Endothelial cell of umbilical vein (primary cell): ENCODE data around the gene ASXL2. TPM values are rescaled to one million over a fixed set of nuclear protein-coding genes. Genes with fewer than 3 reads are reported as not detected.

ENCODE experiments used
- BruUV-seq: library from RNA; stranded (reverse); fragments of 400-500 nt; replicated peaks from 2 replicates; lab custom pipeline; 2021; lab: Mats Ljungman, UMichigan
- CTCF ChIA-PET: fragments of 300-600, 350-600 bp; sonication (Branson Sonifier 250); formaldehyde crosslinking; loops from one replicate; lab custom pipeline; 2021; ENCODE audit warnings: antibody characterized with exemption, inconsistent platforms; lab: Charles Lee
- POLR2A ChIA-PET: fragments of 300-600, 350-600 bp; sonication (Branson Sonifier 250); formaldehyde crosslinking; loops from one replicate; lab custom pipeline; 2021; ENCODE audit warnings: antibody characterized with exemption, inconsistent platforms; lab: Charles Lee
- DNase-seq: peaks from one replicate; pipeline ENCODE4 v3.0.0-alpha.2; 2011; ENCODE audit warnings: low read depth, low spot score
- FAIRE-seq: peaks from 2 replicates; lab custom pipeline; 2011; peaks lifted over from hg19 to GRCh38; lab: Jason Lieb, UNC
- H2AFZ ChIP-seq: 2 replicates; pipeline ENCODE4 v1.6.0; 2012; ENCODE audit warnings: low read depth, low read length, control low read depth, inconsistent platforms
- H3K27ac ChIP-seq: 2 replicates; pipeline ENCODE4 v1.5.1; 2011; ENCODE audit warnings: low read depth, mild to moderate bottlenecking, control low read depth, low read length, moderate library complexity; ENCODE audit not compliant: insufficient read depth
- H3K27me3 ChIP-seq, 2 experiments: 2 replicates each; pipeline versions ENCODE4 v1.6.0 to v1.6.1; 2011; ENCODE audit warnings: low read length in 2 of 2, mixed read lengths in 1 of 2; ENCODE audit not compliant: control insufficient read depth in 2 of 2, insufficient read depth in 2 of 2
- H3K36me3 ChIP-seq, 2 experiments: 2 replicates in 1 of 2; 3 replicates in 1 of 2; pipeline ENCODE4 v1.5.1; 2011; ENCODE audit warnings: low read length in 2 of 2, mild to moderate bottlenecking in 1 of 2, moderate library complexity in 1 of 2; ENCODE audit not compliant: control insufficient read depth in 2 of 2, insufficient read depth in 2 of 2; ENCODE audit errors: extremely low read depth in 1 of 2
- H3K4me1 ChIP-seq: 3 replicates; pipeline ENCODE4 v1.5.1; 2011; ENCODE audit warnings: mild to moderate bottlenecking, low read length; ENCODE audit not compliant: control insufficient read depth, insufficient read depth; ENCODE audit errors: extremely low read depth
- H3K4me2 ChIP-seq: 2 replicates; pipeline ENCODE4 v1.6.1; 2011; ENCODE audit warnings: low read length, control low read depth, mixed read lengths; ENCODE audit not compliant: insufficient read depth
- H3K4me3 ChIP-seq, 3 experiments: fragments of 200-600 bp in 1 of 3; sonication (generic), shearing (Covaris generic) in 1 of 3; replicated peaks in 1 of 3; 2 replicates each; pipeline ENCODE4 v1.5.1; 2011 to 2016; ENCODE audit warnings: control low read depth in 3 of 3, low read length in 3 of 3, mild to moderate bottlenecking in 2 of 3, inconsistent platforms in 1 of 3, low read depth in 1 of 3, moderate library complexity in 1 of 3; ENCODE audit not compliant: insufficient read depth in 1 of 3
- H3K79me2 ChIP-seq: 2 replicates; pipeline ENCODE4 v1.6.0; 2012; ENCODE audit warnings: low read length, inconsistent platforms; ENCODE audit not compliant: control insufficient read depth, insufficient read depth
- H3K9ac ChIP-seq: replicated peaks from 2 replicates; pipeline ENCODE3; 2011; ENCODE audit warnings: low read length, control low read depth; ENCODE audit not compliant: insufficient read depth; ENCODE audit errors: extremely low read depth
- H3K9me1 ChIP-seq: replicated peaks from 3 replicates; pipeline ENCODE4 v1.6.0; 2011; ENCODE audit warnings: mild to moderate bottlenecking, low read length; ENCODE audit not compliant: control insufficient read depth, insufficient read depth; ENCODE audit errors: extremely low read depth
- H3K9me3 ChIP-seq: replicated peaks from 2 replicates; pipeline ENCODE4 v1.5.1; 2012; ENCODE audit warnings: low read length, inconsistent platforms; ENCODE audit not compliant: control insufficient read depth, insufficient read depth
- H4K20me1 ChIP-seq: replicated peaks from 2 replicates; pipeline ENCODE3; 2011; ENCODE audit warnings: mild to moderate bottlenecking, low read length; ENCODE audit not compliant: control insufficient read depth, insufficient read depth; ENCODE audit errors: extremely low read depth
- CTCF ChIP-seq, 2 donors: IDR thresholded peaks; 1 replicate in 1 of 2; 2 replicates in 1 of 2; pipeline ENCODE4 v1.5.1; 2011; ENCODE audit warnings: low read length in 2 of 2, mild to moderate bottlenecking in 2 of 2, moderate library complexity in 2 of 2, control low read depth in 1 of 2, inconsistent platforms in 1 of 2, low read depth in 1 of 2; ENCODE audit not compliant: insufficient read depth in 1 of 2; ENCODE audit errors: extremely low read depth in 1 of 2
- EZH2 ChIP-seq: IDR thresholded peaks from 2 replicates; pipeline ENCODE4 v1.6.1; 2012; ENCODE audit warnings: borderline replicate concordance, low read depth, mild to moderate bottlenecking, moderate library complexity, low read length, inconsistent platforms; ENCODE audit not compliant: severe bottlenecking
- FOS ChIP-seq: IDR thresholded peaks from 2 replicates; pipeline ENCODE4 v1.6.1; 2011; ENCODE audit warnings: mild to moderate bottlenecking, low read length, moderate library complexity, borderline replicate concordance; ENCODE audit not compliant: insufficient read depth
- GATA2 ChIP-seq: IDR thresholded peaks from 2 replicates; pipeline ENCODE4 v1.7.0; 2011; ENCODE audit warnings: low read depth, mild to moderate bottlenecking, moderate library complexity, mixed read lengths, low read length; ENCODE audit not compliant: insufficient read length, insufficient read depth
- JUN ChIP-seq: IDR thresholded peaks from 2 replicates; pipeline ENCODE4 v1.6.1; 2011; ENCODE audit warnings: borderline replicate concordance, low read depth; ENCODE audit not compliant: insufficient read length, insufficient read depth
- MAX ChIP-seq: IDR thresholded peaks from 2 replicates; pipeline ENCODE4 v1.6.1; 2011; ENCODE audit not compliant: insufficient read depth, insufficient read length
- MYC ChIP-seq: IDR thresholded peaks from one replicate; pipeline ENCODE4 v1.6.1; 2011; ENCODE audit warnings: mild to moderate bottlenecking, low read depth, low read length
- POLR2A ChIP-seq: IDR thresholded peaks from 2 replicates; pipeline ENCODE4 v1.6.1; 2012; ENCODE audit warnings: low read depth, mild to moderate bottlenecking, control low read depth, low read length
- POLR2AphosphoS5 ChIP-seq: IDR thresholded peaks from 2 replicates; pipeline ENCODE4 v1.6.1; 2012; ENCODE audit warnings: low read depth, mild to moderate bottlenecking, control low read depth, low read length, moderate library complexity; ENCODE audit not compliant: insufficient read depth
- dilution Hi-C: fragments of 300-500 bp; cut with MboI; formaldehyde crosslinking; loops from one replicate; pipeline ENCODE4 v1.15.0; 2019; ENCODE audit warnings: low sequenced_read_pairs; ENCODE audit not compliant: extremely low pct_ligation_motif_present
- intact Hi-C: fragments of 100-400 bp; cut with micrococcal nuclease; formaldehyde crosslinking; loops from one replicate; pipeline ENCODE4 v1.10.0; 2022
- polyA plus RNA-seq, 4 experiments: library from polyadenylated mRNA; depleted of rRNA in 3 of 4; stranded (reverse) in 3 of 4; unstranded in 1 of 4; fragments of >200 nt; gene quantifications; 2 replicates each; pipeline versions ENCODE4 v1.2.1 to v1.2.3, GENCODE V29; 2011 to 2012; ENCODE audit warnings: missing spikeins in 1 of 4
- total RNA-seq: library from RNA; stranded (reverse); gene quantifications from 2 replicates; pipeline ENCODE4 v1.2.3, GENCODE V29; 2021

The ASXL2 gene
- total and polyA plus RNA-seq, 2 donors (not counting 3 experiments of a cell fraction or from before 2014, with no cell fraction given), result 6.1 to 33.8 TPM

- intact Hi-C loops, result no loop called here
- Histone ChIP-seq H3K4me3 (no peak overlapping the region), H3K27me3 (no peaks in the 10 kb centered on the region), H3K4me1 (no peaks in the 10 kb centered on the region), H3K36me3 (no peaks in the 10 kb centered on the region), H3K27ac (no peak overlapping the region), H4K20me1 (peaks cover 3% of the 10 kb centered on the region), H3K9me1 (no peaks in the 10 kb centered on the region), H2AFZ (no peak overlapping the region), H3K9me3 (no peaks in the 10 kb centered on the region), H3K79me2 (peaks cover 10% of the 10 kb centered on the region), H3K9ac (no peak overlapping the region), H3K4me2 (no peak overlapping the region)
- no peak for FAIRE-seq
- ChIA-PET CTCF (interaction anchor here (1.4 kb wide), 1 partner anchor 22 kb away, joined by 4 read pairs; no protein-coding TSS in a partner anchor), POLR2A (no interaction called here)
- TF ChIP-seq POLR2A (no peak), EZH2 (no peak), MAX (no peak), CTCF (IDR thresholded peaks at IDR 0.05; ENCODE audit: extremely low read depth in 1 of 2, insufficient read depth in 1 of 2, low read depth in 1 of 2, low read length in 2 of 2) (no peak), POLR2AphosphoS5 (no peak), FOS (no peak), MYC (no peak), GATA2 (no peak), JUN (no peak)
- no peak for DNase-seq
- no TSS peak for BruUV-seq
- dilution Hi-C loops, result no loop called here
Observed at GRCh38 chr2:25829828-25830227, 48.5 kb downstream of the ASXL2 start.
